ENCODE data around the gene TSPAN18.

Gene TSPAN18

DNA sequence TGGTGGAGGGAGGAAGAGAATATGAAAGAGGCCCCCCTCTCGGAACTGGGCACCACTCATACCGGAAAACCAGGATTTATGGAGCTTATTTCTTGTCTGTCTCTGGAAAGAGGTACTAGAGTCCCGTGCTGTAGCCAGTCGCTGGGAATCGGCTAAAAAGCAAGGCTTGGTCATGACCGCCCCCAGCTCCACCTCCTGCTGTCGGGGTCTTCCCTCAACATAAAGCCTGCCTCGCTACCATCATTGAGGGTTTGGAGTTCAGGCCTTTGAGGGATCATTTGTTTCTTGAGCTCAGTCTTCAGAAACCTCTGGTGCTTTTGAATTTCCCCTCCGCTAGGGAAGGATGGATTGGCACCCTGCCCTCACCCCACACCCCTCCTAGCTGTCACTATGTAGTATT, 97.1 kb downstream of the TSPAN18 start:
- DNase-seq (ENCODE audit: low read depth) = no peak

- DNase-seq (ENCODE audit: low read depth) = no peak
These were observed 97.5 kb downstream of the TSPAN18 start for GRCh38 chr11:44824300-44824704.

- DNase-seq (ENCODE audit: low read depth) = no peak
These were observed 98.5 kb downstream of the TSPAN18 start for GRCh38 chr11:44825058-44825785.

DNA sequence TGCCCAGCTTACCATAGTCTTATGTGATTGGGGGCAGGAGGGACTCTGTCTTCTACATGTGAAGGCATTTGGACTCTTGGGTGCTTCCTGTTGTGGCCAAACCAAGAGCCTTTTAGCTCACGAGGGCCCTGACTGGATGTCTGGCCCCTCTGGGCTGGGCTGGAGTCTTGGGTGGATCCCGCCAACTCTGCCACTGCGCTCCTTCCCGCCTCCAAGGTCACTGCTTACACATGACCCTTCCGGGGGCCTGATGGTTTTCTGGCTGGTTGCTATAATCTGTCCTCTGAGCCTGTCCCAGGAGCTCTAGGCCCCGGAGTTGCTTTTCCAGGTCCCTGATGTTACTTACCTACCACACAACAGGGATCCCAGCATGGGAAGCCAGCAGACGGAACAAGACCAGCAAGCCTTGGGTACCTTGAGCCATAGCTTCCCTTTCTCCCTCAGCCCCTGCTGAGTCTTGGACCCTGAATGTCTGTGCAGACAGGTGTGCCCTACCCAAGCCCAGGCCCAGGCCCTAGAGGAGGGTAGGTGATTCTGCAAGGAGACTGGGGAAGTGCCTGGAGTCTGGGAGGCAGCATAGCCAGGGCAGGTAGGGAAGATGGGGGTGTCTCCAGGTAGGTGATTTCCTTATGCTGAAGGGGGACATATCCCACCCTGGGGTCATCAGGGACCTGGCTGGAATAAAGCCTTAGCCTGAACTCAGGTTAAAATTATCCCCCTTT, 100.3 kb downstream of the TSPAN18 start:
- no peak for DNase-seq (ENCODE audit: low read depth)

GRCh38 chr11:44828296-44828695, 101.5 kb downstream of the TSPAN18 start:
- DNase-seq (ENCODE audit: low read depth) = no peak

GRCh38 chr11:44829838-44830237, 103.1 kb downstream of the TSPAN18 start:
- DNase-seq (ENCODE audit: low read depth) = no peak

- no peak for DNase-seq (ENCODE audit: low read depth)
These were observed 105.0 kb downstream of the TSPAN18 start for GRCh38 chr11:44831605-44832394.

- DNase-seq (ENCODE audit: low read depth) = no peak
These were observed 105.7 kb downstream of the TSPAN18 start for GRCh38 chr11:44832452-44832851.

DNA sequence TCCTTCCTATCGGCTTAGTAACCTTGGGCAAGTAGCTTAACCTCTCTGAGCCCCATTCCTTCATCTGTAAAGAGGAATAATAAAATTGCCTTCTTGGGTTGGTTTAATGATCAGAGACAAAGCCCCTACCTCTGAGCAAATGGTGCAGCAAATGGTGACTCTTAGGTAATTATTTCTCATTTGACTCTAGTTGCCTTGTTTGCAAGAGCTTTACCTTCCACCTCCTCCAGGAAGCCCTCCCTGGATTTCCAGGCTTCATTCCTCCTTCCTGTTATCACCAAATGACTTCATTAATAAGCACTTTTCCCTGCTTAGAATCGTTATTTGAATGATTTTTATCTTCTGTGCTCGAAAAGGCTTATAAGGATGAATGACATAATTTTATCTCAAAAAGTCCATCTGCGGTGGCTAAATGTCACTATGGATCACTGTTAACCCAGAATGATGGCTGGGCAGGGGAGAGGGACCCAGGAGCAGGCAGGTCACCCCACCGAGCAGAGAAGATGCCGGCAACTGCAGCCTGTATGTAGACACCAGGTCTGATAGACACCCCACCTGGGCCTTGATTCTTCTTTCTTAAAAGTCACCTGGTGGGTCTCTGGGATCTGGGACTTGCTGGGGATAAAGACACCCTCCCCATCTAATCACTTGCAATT, 106.6 kb downstream of the TSPAN18 start:
- DNase-seq (ENCODE audit: low read depth) = no peak

GRCh38 chr11:44833877-44834452, 107.2 kb downstream of the TSPAN18 start:
- no peak for DNase-seq (ENCODE audit: low read depth)

- no peak for DNase-seq (ENCODE audit: low read depth)
These were observed 108.1 kb downstream of the TSPAN18 start for GRCh38 chr11:44834846-44835245.

DNA sequence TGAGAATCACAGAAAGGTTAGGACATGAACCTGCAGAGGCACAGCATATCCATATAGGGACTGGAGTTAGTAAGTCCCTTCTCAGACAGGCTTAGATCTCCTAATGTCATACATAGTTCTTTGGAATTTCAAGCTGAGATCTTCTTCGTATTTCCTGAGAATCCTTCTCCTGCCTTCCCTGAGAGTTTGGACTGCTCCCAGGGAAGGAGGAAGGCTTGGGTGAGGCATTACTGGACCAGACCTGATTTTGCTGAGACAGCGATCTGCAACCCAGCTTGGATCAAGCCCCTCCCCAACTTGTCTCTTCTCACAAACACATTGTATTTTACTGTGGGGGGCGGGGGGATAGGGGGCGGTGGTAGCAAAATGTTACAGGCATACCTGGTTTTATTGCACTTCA, 108.5 kb downstream of the TSPAN18 start:
- DNase-seq (ENCODE audit: low read depth) = no peak

DNA sequence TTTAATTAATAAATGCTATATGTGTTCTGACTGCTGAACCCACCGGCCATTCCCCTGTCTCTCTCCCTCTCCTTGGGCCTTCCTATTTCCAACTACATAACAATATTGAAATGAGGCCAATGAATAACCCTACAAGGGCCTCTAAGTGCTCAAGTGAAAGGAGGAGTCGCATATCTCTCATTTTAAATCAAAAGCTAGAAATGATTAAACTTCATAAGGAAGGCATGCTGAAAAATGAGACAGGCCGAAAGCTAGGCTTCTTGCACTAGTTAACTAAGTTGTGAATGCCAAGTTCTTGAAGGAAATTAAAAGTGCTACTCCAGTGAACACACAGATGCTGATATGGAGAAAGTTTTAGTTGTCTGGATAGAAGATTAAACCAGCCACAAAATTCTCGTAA, 109.2 kb downstream of the TSPAN18 start:
- DNase-seq (ENCODE audit: low read depth) = no peak

DNA sequence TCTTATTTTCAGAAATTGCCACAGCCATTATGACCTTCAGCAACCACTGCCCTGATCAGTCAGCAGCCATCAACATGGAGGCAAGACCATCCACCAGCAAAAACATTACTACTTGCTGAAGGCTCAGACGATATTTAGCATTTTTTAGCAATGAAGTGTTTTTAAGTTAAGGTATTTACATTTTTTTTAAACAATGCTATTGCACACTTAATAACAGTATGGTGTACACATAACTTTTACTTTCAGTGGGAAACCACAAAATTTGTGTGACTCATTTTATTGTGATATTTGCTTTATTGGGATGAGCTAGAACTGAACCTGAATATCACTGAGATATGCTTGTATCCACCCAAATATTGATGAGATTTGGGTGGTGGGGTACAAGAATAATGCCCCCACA, 110.9 kb downstream of the TSPAN18 start:
- DNase-seq (ENCODE audit: low read depth) = no peak

DNA sequence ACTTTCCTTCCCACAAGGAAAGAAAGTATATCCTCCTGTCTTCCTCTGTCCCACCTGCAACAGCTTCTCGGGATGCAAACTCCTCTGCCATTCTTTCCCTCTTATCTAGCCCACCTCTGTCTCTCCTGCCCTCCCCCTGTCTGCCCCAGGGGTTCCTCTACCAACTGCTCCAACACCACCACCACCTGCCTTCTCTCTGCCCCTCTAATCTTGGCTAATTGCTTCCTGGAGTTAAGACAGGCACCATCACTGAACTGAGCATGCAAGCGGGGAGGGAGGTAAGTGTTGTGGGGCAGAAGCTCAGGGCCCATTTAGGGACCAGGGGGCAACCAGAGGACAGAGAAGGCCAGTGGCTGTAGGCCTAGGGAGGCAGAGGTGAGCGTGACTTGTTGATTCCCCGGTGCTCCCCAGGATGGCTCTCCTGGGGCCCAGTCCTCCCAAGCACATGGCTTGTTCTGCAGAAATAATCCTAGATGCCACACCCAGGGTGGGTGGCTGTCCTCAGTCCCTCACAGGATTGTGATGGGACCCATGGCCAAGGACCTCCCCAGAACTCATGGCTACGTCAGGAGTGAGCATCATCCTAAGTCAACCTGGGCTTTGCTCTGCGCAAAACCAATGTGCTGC, 112.8 kb downstream of the TSPAN18 start:
- no peak for DNase-seq (ENCODE audit: low read depth)

GRCh38 chr11:44840085-44840478, 113.3 kb downstream of the TSPAN18 start:
- no peak for DNase-seq (ENCODE audit: low read depth)

DNA sequence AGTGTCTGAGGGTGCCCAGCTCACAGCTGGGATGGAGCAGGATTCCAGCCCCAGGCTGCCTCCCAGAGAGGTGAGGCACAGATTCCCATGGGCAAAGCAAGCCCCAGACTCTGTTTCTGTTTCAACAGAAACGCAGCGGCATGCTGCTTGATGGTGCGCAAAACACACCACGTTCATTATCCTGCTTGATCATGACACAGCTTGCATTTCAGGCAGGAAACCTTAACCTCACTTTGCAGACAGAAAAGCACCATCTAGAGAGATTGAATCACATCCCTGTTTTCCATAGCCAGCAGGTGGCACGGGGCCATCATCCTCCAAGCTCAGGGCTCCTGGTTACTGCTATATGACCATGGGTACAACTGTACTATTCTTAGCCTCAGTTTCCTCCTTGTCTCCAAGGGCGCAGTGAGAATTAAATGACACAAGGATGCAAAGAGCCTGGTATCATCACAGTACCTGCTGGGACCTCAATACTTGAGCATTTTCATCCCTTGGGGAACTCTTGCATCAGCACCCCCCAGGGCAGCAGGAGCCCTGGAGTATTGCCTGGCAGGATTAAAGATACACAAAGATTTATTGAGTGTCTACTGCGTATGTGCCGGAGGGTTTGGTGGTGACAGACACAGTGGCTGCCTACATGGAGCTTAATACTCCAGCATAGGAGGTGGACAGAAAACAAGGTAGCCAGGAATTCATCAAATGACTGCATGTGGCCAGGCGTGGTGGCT, 113.9 kb downstream of the TSPAN18 start:
- no peak for DNase-seq (ENCODE audit: low read depth)

GRCh38 chr11:44842220-44842619, 115.5 kb downstream of the TSPAN18 start:
- DNase-seq (ENCODE audit: low read depth) = no peak

DNA sequence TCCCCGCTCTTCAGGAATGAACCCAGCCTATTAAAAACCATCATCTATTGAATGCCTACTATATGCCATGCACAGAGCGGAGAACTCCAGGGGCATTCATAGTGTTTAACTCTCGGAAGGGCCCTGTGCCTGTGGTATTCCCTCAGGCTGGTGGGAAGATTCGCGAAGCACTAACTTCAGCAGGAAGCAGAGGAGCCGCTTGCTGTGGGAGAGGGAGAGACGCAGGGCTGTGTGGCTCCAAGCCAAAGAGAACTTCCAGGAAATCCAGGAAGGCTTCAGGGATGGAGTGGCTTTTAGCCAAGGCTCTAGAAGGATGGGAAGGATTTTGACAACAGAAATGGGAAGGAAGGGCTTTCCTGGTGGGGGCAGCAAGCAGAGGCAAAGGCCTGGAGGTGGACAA, 120.1 kb downstream of the TSPAN18 start:
- no peak for DNase-seq (ENCODE audit: low read depth)

GRCh38 chr11:44847316-44847715, 120.6 kb downstream of the TSPAN18 start:
- DNase-seq (ENCODE audit: low read depth) = no peak
